ENCODE results near the gene FCN1.

The FCN1 gene

GRCh38 chr9:134961331-134962064 is 43.8 kb upstream of the FCN1 start:
- Histone ChIP-seq H3K4me2 (ENCODE audit: low read depth, low read length, poor library complexity, severe bottlenecking) (no peak overlapping the region), H3K9me2 (replicated peaks; ENCODE audit: insufficient read depth, low read length) (no peaks in the 10 kb centered on the region), H3F3A (ENCODE audit: insufficient read depth) (no peaks in the 10 kb centered on the region), H3K4me3 (ENCODE audit: insufficient read depth, low read length, poor library complexity, severe bottlenecking) (no peak overlapping the region), H4K20me1 (ENCODE audit: low read depth, low read length) (no peaks in the 10 kb centered on the region), H3K27ac (ENCODE audit: low read depth, low read length) (no peak overlapping the region), H3K9ac (ENCODE audit: low read length) (no peak overlapping the region), H3K9me3 (ENCODE audit: insufficient read depth, low read length) (no peaks in the 10 kb centered on the region), H3K27me3 (ENCODE audit: low read length) (no peaks in the 10 kb centered on the region), H3K36me3 (ENCODE audit: low read length) (no peaks in the 10 kb centered on the region), H2AFZ (ENCODE audit: low read depth, low read length, severe bottlenecking) (no peak overlapping the region), H3K79me2 (ENCODE audit: insufficient read depth, low read length) (no peaks in the 10 kb centered on the region)
- no peak for TF ChIP-seq CTCF (IDR thresholded peaks at IDR 0.05; ENCODE audit: insufficient read depth, low read length, poor library complexity, severe bottlenecking)
- no peak for TF ChIP-seq EZH2phosphoT487 (conservative IDR thresholded peaks at IDR 0.05; ENCODE audit: low read length)

- H3K4me3 ChIP-seq (ENCODE audit: insufficient read depth, low read length, poor library complexity, severe bottlenecking), result no peak overlapping the region
Measured at GRCh38 chr9:134960701-134961181, 43.0 kb upstream of the FCN1 start.

GRCh38 chr9:134959971-134960310 is 42.2 kb upstream of the FCN1 start:
- Histone ChIP-seq H3K4me3 (ENCODE audit: insufficient read depth, low read length, poor library complexity, severe bottlenecking) (no peak overlapping the region), H3K9me2 (replicated peaks; ENCODE audit: insufficient read depth, low read length) (no peaks in the 10 kb centered on the region), H3K27me3 (ENCODE audit: low read length) (no peaks in the 10 kb centered on the region), H3K9me3 (ENCODE audit: insufficient read depth, low read length) (no peaks in the 10 kb centered on the region), H3K79me2 (ENCODE audit: insufficient read depth, low read length) (no peaks in the 10 kb centered on the region), H3K36me3 (ENCODE audit: low read length) (no peaks in the 10 kb centered on the region), H2AFZ (ENCODE audit: low read depth, low read length, severe bottlenecking) (no peak overlapping the region), H3K9ac (ENCODE audit: low read length) (no peak overlapping the region), H3K27ac (ENCODE audit: low read depth, low read length) (no peak overlapping the region), H3F3A (ENCODE audit: insufficient read depth) (no peaks in the 10 kb centered on the region), H4K20me1 (ENCODE audit: low read depth, low read length) (no peaks in the 10 kb centered on the region), H3K4me2 (ENCODE audit: low read depth, low read length, poor library complexity, severe bottlenecking) (no peak overlapping the region)
- TF ChIP-seq CTCF (IDR thresholded peaks at IDR 0.05; ENCODE audit: insufficient read depth, low read length, poor library complexity, severe bottlenecking) (no peak), EZH2phosphoT487 (conservative IDR thresholded peaks at IDR 0.05; ENCODE audit: low read length) (no peak)

More at GRCh38 chr9:134960701-134961181, 43.0 kb upstream of the FCN1 start:
- Histone ChIP-seq H3K36me3 (ENCODE audit: low read length) (no peaks in the 10 kb centered on the region), H3K79me2 (ENCODE audit: insufficient read depth, low read length) (no peaks in the 10 kb centered on the region), H4K20me1 (ENCODE audit: low read depth, low read length) (no peaks in the 10 kb centered on the region), H3K27me3 (ENCODE audit: low read length) (no peaks in the 10 kb centered on the region), H3K9me2 (replicated peaks; ENCODE audit: insufficient read depth, low read length) (no peaks in the 10 kb centered on the region), H3K4me2 (ENCODE audit: low read depth, low read length, poor library complexity, severe bottlenecking) (no peak overlapping the region), H3F3A (ENCODE audit: insufficient read depth) (no peaks in the 10 kb centered on the region), H3K9ac (ENCODE audit: low read length) (no peak overlapping the region), H3K9me3 (ENCODE audit: insufficient read depth, low read length) (no peaks in the 10 kb centered on the region), H2AFZ (ENCODE audit: low read depth, low read length, severe bottlenecking) (no peak overlapping the region), H3K27ac (ENCODE audit: low read depth, low read length) (no peak overlapping the region)
- TF ChIP-seq CTCF (IDR thresholded peaks at IDR 0.05; ENCODE audit: insufficient read depth, low read length, poor library complexity, severe bottlenecking), result no peak
- TF ChIP-seq EZH2phosphoT487 (conservative IDR thresholded peaks at IDR 0.05; ENCODE audit: low read length), result no peak

Measured in SU-DHL-6 (cell line).